Astrocyte (in vitro differentiated cells and primary cell): ENCODE measurements around the gene S100PBP. TPM values are rescaled to one million over a fixed set of nuclear protein-coding genes. Genes with fewer than 3 reads are reported as not detected.

Experiments used
- DNase-seq: peaks from one replicate; pipeline ENCODE4 v3.0.0-alpha.2; 2010; ENCODE audit warnings: low read depth
- FAIRE-seq: peaks from 2 replicates; lab custom pipeline; 2011; peaks lifted over from hg19 to GRCh38; lab: Jason Lieb, UNC
- H2AFZ ChIP-seq: 2 replicates; pipeline ENCODE4 v1.6.0; 2012; ENCODE audit warnings: low read depth, low read length, inconsistent platforms
- H3K27ac ChIP-seq: 2 replicates; pipeline ENCODE4 v1.5.1; 2011; ENCODE audit warnings: low read depth, low read length, inconsistent platforms
- H3K27me3 ChIP-seq: 2 replicates; pipeline ENCODE4 v1.6.0; 2011; ENCODE audit warnings: low read length, inconsistent platforms; ENCODE audit not compliant: insufficient read depth
- H3K36me3 ChIP-seq: 2 replicates; pipeline ENCODE4 v1.5.1; 2011; ENCODE audit warnings: low read length, inconsistent platforms; ENCODE audit not compliant: insufficient read depth
- H3K4me1 ChIP-seq: 2 replicates; pipeline ENCODE4 v1.5.1; 2011; ENCODE audit warnings: low read length, inconsistent platforms; ENCODE audit not compliant: insufficient read depth
- H3K4me2 ChIP-seq: 2 replicates; pipeline ENCODE4 v1.6.0; 2012; ENCODE audit warnings: low read length, inconsistent platforms
- H3K4me3 ChIP-seq: 2 replicates; pipeline ENCODE4 v1.5.1; 2011; ENCODE audit warnings: low read depth, mild to moderate bottlenecking, low read length, inconsistent platforms; ENCODE audit not compliant: insufficient read depth
- H3K79me2 ChIP-seq: 2 replicates; pipeline ENCODE4 v1.6.0; 2012; ENCODE audit warnings: mild to moderate bottlenecking, low read length, inconsistent platforms; ENCODE audit not compliant: insufficient read depth
- H3K9ac ChIP-seq: 2 replicates; pipeline ENCODE4 v1.6.0; 2012; ENCODE audit warnings: mild to moderate bottlenecking, low read length, inconsistent platforms
- H3K9me3 ChIP-seq: 2 replicates; pipeline ENCODE4 v1.5.1; 2012; ENCODE audit warnings: low read depth, mild to moderate bottlenecking, low read length, inconsistent platforms; ENCODE audit not compliant: insufficient read depth
- H4K20me1 ChIP-seq: 2 replicates; pipeline ENCODE4 v1.6.0; 2012; ENCODE audit warnings: low read length, inconsistent platforms; ENCODE audit not compliant: insufficient read depth
- H3K27ac Mint-ChIP-seq: one replicate; pipeline ENCODE4 v1.8.0; 2021; ENCODE audit warnings: mild to moderate bottlenecking, mixed read lengths; ENCODE audit not compliant: unreplicated experiment
- H3K27me3 Mint-ChIP-seq: one replicate; pipeline ENCODE4 v1.8.0; 2021; ENCODE audit warnings: low read depth, mixed read lengths; ENCODE audit not compliant: unreplicated experiment
- H3K36me3 Mint-ChIP-seq: one replicate; pipeline ENCODE4 v1.8.0; 2021; ENCODE audit warnings: low read depth, mixed read lengths; ENCODE audit not compliant: unreplicated experiment
- H3K4me1 Mint-ChIP-seq: one replicate; pipeline ENCODE4 v1.8.0; 2021; ENCODE audit warnings: low read depth, mixed read lengths; ENCODE audit not compliant: unreplicated experiment
- H3K4me3 Mint-ChIP-seq: one replicate; pipeline ENCODE4 v1.8.0; 2021; ENCODE audit warnings: mild to moderate bottlenecking, moderate library complexity, mixed read lengths; ENCODE audit not compliant: unreplicated experiment
- H3K9me3 Mint-ChIP-seq: one replicate; pipeline ENCODE4 v1.8.0; 2021; ENCODE audit warnings: mild to moderate bottlenecking, mixed read lengths; ENCODE audit not compliant: unreplicated experiment
- CTCF ChIP-seq: IDR thresholded peaks from 2 replicates; pipeline ENCODE4 v1.5.1; 2011; ENCODE audit warnings: low read depth, mild to moderate bottlenecking, inconsistent platforms, low read length, moderate library complexity; ENCODE audit not compliant: insufficient read depth
- EZH2 ChIP-seq: IDR thresholded peaks from 2 replicates; pipeline ENCODE4 v1.6.1; 2012; ENCODE audit warnings: mild to moderate bottlenecking, low read length, inconsistent platforms; ENCODE audit not compliant: insufficient read depth
- total RNA-seq: library from RNA; stranded (reverse); gene quantifications from 2 replicates; pipeline ENCODE4 v1.2.1, GENCODE V29; 2021

The S100PBP gene
- total RNA-seq, 1 donor from 2014 or later: 40.3 TPM

- FAIRE-seq: no peak
- no peak overlapping the region for H3K27ac Mint-ChIP-seq
These were observed 66.0 kb downstream of the S100PBP start for GRCh38 chr1:32883338-32884031.

GRCh38 chr1:32884032-32884372 is 66.5 kb downstream of the S100PBP start:
- Histone ChIP-seq H3K27me3 (peaks cover 25% of the 10 kb centered on the region), H2AFZ (no peak overlapping the region), H3K79me2 (no peaks in the 10 kb centered on the region), H3K4me3 (no peak overlapping the region), H3K36me3 (no peaks in the 10 kb centered on the region), H3K4me2 (no peak overlapping the region), H3K4me1 (no peaks in the 10 kb centered on the region), H3K9ac (no peak overlapping the region), H4K20me1 (no peaks in the 10 kb centered on the region), H3K9me3 (no peaks in the 10 kb centered on the region), H3K27ac (no peak overlapping the region)
- peaks cover 2% of the 10 kb centered on the region for H3K4me1 Mint-ChIP-seq
- H3K27me3 Mint-ChIP-seq: peaks cover 46% of the 10 kb centered on the region
- FAIRE-seq (no peak), DNase-seq (no peak)
- no peak for TF ChIP-seq EZH2
- TF ChIP-seq CTCF: no peak
- peaks cover 5% of the 10 kb centered on the region for H3K9me3 Mint-ChIP-seq
- H3K27ac Mint-ChIP-seq: no peak overlapping the region
- H3K4me3 Mint-ChIP-seq: no peak overlapping the region
- no peaks in the 10 kb centered on the region for H3K36me3 Mint-ChIP-seq

More at GRCh38 chr1:32883338-32884031, 66.0 kb downstream of the S100PBP start:
- Mint-ChIP-seq H3K36me3 (no peaks in the 10 kb centered on the region), H3K27me3 (peaks cover 41% of the 10 kb centered on the region), H3K4me1 (peaks cover 2% of the 10 kb centered on the region), H3K4me3 (no peak overlapping the region), H3K9me3 (peaks cover 5% of the 10 kb centered on the region)
- Histone ChIP-seq H3K9me3 (no peaks in the 10 kb centered on the region), H3K27me3 (peaks cover 25% of the 10 kb centered on the region), H2AFZ (no peak overlapping the region), H4K20me1 (no peaks in the 10 kb centered on the region), H3K79me2 (no peaks in the 10 kb centered on the region), H3K4me1 (no peaks in the 10 kb centered on the region), H3K4me3 (no peak overlapping the region), H3K9ac (no peak overlapping the region), H3K36me3 (no peaks in the 10 kb centered on the region), H3K27ac (no peak overlapping the region), H3K4me2 (no peak overlapping the region)
- no peak for DNase-seq
- no peak for TF ChIP-seq CTCF
- TF ChIP-seq EZH2: no peak

- TF ChIP-seq CTCF (no peak), EZH2 (no peak)
- no peak for FAIRE-seq
These were observed 67.3 kb downstream of the S100PBP start for GRCh38 chr1:32884726-32885125.

More at GRCh38 chr1:32884726-32885125, 67.3 kb downstream of the S100PBP start:
- Histone ChIP-seq H3K36me3 (no peaks in the 10 kb centered on the region), H2AFZ (no peak overlapping the region), H3K4me2 (no peak overlapping the region), H3K4me3 (no peak overlapping the region), H3K9me3 (no peaks in the 10 kb centered on the region), H3K79me2 (no peaks in the 10 kb centered on the region), H3K27me3 (peaks cover 26% of the 10 kb centered on the region), H3K4me1 (no peaks in the 10 kb centered on the region), H3K9ac (no peak overlapping the region), H4K20me1 (no peaks in the 10 kb centered on the region), H3K27ac (no peak overlapping the region)
- H3K4me3 Mint-ChIP-seq: no peak overlapping the region
- DNase-seq: no peak
- peaks cover 2% of the 10 kb centered on the region for H3K4me1 Mint-ChIP-seq
- H3K9me3 Mint-ChIP-seq: peaks cover 5% of the 10 kb centered on the region
- H3K36me3 Mint-ChIP-seq: no peaks in the 10 kb centered on the region
- H3K27ac Mint-ChIP-seq: no peak overlapping the region
- H3K27me3 Mint-ChIP-seq: peaks cover 54% of the 10 kb centered on the region
